LNCAP (cell line): Measurements from ENCODE around the gene TBC1D17.

ENCODE experiments used
- TF ChIP-seq, protein P1 (sequence below): fragments of 450-650 bp; IDR thresholded peaks from 2 replicates; pipeline ENCODE4 v1.5.1; 2017; ENCODE audit warnings: mild to moderate bottlenecking

TBC1D17 gene

DNA sequence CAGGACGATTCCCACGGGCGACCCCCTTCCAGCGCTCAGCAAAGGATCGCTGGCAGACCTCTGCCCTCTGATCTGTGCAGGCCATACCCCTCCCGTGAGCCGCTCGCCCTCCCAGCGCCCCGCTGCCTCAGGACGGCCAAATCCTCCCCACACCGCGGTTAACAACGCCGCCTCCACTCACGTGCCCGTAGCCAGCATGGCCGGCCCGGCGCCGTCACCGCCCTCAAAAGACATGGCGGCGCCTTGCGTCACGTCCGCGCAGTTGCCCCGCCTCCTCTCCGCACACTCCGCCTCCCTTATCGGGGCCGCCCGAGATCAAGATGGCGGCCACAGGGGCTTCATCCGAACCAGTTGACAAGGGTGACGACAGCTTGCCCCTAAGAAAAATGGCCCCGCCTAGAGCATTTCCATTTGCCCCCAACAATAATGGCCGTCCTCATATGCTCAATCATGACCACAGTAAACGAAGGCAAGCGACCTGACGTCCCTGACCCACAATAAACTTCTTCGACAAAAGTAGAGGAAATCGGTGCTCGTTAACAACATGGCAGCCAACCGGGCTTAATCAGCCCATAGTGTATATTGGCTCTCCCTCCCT is 981 bp upstream of the TBC1D17 start:
- TF ChIP-seq, protein P1, sequence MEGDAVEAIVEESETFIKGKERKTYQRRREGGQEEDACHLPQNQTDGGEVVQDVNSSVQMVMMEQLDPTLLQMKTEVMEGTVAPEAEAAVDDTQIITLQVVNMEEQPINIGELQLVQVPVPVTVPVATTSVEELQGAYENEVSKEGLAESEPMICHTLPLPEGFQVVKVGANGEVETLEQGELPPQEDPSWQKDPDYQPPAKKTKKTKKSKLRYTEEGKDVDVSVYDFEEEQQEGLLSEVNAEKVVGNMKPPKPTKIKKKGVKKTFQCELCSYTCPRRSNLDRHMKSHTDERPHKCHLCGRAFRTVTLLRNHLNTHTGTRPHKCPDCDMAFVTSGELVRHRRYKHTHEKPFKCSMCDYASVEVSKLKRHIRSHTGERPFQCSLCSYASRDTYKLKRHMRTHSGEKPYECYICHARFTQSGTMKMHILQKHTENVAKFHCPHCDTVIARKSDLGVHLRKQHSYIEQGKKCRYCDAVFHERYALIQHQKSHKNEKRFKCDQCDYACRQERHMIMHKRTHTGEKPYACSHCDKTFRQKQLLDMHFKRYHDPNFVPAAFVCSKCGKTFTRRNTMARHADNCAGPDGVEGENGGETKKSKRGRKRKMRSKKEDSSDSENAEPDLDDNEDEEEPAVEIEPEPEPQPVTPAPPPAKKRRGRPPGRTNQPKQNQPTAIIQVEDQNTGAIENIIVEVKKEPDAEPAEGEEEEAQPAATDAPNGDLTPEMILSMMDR, result no peak

DNA sequence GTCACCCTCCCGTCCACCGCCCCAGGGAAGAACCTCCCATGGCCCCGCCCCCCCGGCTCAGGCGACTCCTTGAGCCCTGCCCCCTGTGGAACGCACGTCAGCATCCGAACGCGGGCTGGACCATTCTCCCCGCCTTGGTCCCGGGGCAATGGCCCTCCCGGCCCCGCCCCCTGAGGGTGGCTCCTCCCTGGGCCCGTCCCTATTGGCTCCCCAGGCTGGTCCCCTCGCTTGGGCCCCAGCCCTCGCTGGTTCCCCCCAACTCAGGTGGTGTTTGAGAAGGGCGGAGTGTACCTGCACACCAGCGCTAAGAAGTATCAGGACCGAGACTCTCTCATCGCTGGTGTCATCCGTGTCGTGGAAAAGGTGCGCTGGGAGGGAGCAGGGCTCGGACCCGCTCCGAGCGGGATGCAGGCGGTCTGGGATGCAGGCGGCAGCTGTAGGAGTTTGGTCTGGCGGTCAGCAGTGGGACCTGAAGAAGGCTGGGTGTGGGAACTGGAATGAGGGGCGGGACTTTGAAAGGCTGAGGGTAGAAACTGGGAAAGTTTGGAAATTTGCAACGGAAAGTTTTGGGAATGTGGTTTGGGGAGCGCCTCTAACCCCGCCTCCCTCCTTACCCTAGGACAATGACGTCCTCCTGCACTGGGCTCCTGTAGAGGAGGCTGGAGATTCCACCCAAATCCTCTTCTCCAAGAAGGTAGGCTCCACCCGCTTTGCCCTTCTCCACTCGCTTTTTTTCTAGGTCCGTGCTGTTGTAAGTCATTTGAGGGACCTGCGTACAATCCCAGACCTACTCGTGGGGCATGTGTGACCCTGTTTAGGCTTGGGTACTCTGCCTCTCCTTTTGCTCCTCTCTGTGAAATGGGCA is 609 bp downstream of the TBC1D17 start:
- TF ChIP-seq, protein P1, result no peak

DNA sequence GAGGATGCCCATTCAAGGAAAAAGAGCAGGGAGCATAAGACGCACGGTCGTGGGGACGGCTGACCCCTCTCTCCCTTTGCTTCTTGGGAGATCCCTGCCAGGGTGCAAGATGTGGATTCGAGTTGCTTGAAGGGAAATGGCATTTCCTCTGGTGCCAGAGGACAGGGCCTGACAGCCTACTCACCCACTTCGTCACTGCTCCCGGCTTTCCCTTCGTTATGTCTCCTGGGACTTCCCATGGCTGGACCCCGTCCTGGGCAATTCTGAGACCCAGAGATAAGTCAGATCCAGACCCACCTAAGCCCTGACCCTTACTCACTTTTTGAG is 1.2 kb downstream of the TBC1D17 start:
- TF ChIP-seq, protein P1, result no peak

DNA sequence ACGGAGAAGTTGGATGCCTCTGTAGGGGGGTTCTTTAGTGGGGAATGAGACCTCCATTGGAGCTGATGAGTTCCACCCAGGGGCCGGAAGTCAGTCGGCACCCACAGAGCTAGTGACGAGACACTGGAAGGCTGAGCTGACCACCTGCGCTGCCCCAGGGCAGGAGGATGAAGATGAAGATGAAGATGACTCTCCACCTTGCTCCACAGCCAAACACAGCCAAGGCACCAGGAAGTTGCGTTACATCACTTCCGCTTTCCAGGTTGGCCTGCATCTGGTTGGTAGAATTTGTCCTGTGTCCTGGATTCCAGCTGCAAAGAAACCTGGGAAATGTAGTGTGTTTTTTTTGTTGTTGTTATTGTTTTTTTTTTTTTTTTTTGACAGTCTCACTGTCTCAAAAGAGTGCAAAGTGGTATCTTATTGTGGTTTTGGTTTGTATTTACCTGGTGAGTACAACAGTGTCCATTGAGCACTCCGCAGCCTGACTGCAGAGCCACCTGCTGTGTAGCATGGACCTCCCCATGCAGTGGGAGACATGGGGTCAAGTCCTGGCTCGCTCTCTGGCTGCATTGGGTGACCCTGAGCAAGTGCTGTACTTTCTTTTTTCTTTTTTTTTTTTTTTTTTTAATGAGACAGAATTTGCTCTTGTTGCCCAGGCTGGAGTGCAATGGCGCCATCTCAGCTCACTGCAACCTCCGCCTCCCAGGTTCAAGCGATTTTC is 1.9 kb downstream of the TBC1D17 start:
- TF ChIP-seq, protein P1, result no peak

DNA sequence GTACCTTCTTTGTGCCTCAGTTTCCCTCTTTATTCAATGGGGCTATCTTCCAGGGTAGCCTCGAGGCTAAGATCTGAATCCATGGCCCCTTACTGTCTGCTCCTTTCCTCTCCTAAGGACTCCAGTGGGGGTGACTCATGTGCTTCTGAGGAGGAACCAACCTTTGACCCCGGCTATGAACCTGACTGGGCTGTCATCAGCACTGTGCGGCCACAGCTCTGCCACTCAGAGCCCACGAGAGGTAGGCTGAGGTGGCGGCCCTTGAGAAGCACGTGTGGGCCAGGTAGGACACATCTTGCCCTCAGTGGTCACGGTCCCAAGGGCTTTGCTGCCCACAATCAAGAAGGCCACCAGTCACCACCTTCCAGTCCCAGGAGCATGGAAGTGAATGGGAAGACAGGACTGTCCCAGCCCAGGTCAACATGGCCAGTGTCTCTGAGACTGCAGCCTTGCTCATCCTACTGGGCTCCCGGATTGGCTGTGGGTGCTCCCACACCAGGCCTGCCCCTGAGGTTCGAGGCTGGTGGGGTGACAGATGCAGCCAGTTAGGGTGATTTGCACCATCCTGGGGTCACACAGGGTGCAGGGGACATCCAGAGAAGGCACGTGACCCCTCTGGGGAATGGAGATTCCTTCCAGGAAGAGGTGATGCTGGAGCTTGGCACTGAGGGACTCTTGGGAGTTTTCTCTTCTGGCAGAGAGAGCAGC is 2.8 kb downstream of the TBC1D17 start:
- TF ChIP-seq, protein P1, result no peak

DNA sequence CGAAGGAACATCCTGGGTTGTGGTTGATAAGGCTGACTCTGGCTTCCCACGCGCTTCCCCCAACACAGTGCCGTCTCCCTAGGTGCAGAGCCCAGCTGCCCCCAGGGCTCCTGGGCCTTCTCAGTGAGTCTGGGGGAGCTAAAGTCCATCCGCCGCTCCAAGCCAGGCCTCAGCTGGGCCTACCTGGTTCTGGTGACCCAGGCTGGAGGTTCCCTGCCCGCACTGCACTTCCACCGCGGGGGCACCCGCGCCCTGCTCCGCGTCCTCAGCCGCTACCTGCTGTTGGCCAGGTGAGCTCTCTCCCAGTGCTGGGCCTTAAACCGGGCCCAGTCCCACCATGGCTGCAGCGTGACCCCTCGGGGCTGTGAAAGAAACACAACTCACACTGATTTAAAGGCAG is 3.7 kb downstream of the TBC1D17 start:
- TF ChIP-seq, protein P1, result no peak

DNA sequence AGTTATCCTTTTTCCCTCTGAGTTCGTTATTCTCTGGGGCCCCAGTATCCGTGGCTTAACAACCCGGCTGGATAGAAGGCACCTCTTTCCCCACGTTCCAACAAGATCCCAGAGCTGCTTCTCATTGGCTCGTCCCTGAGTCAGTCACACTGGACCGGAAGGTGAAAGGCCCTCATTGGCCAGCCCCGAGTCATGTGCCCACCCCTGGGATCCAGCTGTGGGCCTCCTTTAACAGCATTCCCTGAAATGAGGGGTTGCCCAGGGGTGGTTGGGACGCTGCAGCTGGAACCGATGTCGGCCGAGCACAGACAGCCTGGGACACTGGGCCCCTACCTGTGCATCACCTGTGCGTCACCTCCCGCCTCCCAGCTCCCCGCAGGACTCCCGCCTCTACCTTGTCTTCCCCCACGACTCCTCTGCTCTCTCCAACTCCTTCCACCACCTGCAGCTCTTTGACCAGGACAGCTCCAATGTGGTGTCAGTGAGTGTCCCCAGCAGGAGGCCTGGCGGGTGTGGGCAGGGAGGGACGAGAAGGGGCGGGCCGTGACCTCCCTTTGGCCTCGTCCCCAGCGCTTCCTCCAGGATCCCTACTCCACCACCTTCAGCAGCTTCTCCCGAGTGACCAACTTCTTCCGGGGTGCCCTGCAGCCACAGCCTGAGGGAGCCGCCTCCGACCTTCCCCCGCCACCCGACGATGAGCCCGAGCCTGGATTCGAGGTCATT is 4.3 kb downstream of the TBC1D17 start:
- TF ChIP-seq, protein P1, result no peak
